ENCODE results near the gene NUDT19. TPM values are rescaled to one million over a fixed set of nuclear protein-coding genes. Genes with fewer than 3 reads are reported as not detected.
A peak's percentile ranks its signal among the peaks of the same experiment; 100 is the strongest.

The NUDT19 gene
- total RNA-seq, 3 donors from 2014 or later (not counting 1 experiment from before 2014, with no cell fraction given), result 6.4 to 9.6 (median 8.2) TPM

- DNase-seq (peak; percentile 46 to 78), ATAC-seq (peak; percentile 19 to 48 (median 47))
- Mint-ChIP-seq H3K4me3 (peak within 1 kb of the TSS; percentile 99), H3K4me1 (peaks cover 33 to 49% of the 10 kb centered on the region in 2 donors), H3K27me3 (ENCODE audit: low read depth in 2 of 2) (peaks cover 8 to 11% of the 10 kb centered on the region in 2 donors), H3K36me3 (no peaks in the 10 kb centered on the region), H3K9me3 (no peaks in the 10 kb centered on the region), H3K27ac (peak within 1 kb of the TSS; percentile 68 to 84)
- WGBS (ENCODE audit: insufficient coverage), result 2% methylated on average over 53 of the region's 53 CpGs
- intact Hi-C loops (cut with micrococcal nuclease), result loop anchor here (1.0 to 2.0 kb wide), 2 partner anchors 17 to 297 kb away; partner anchors contain the start of gene FAAP24
- H3K36me3 ChIP-seq (ENCODE audit: control insufficient read depth, insufficient read depth, low read length), result no peaks in the 10 kb centered on the region
- H3K4me3 ChIP-seq (ENCODE audit: low read length), result peak within 1 kb of the TSS; percentile 54
- H3K9me3 ChIP-seq (ENCODE audit: control insufficient read depth, insufficient read depth, low read length), result no peaks in the 10 kb centered on the region
- H3K27ac ChIP-seq (ENCODE audit: low read length), result peak within 1 kb of the TSS; percentile 63
- peaks cover 7% of the 10 kb centered on the region for H3K27me3 ChIP-seq (ENCODE audit: control insufficient read depth, insufficient read depth, low read length)
- peaks cover 51% of the 10 kb centered on the region for H3K4me1 ChIP-seq (ENCODE audit: control insufficient read depth, insufficient read depth, low read length)
- no peak for TF ChIP-seq CTCF (IDR thresholded peaks at IDR 0.05)
These were observed 15.9 kb upstream of the NUDT19 start, which contains the start of gene RGS9BP for GRCh38 chr19:32675720-32676185. Gene RGS9BP (plus strand): TSS chr19:32675848. CDS start chr19:32676264, 416 bp downstream.

- peaks cover 7% of the 10 kb centered on the region for H3K27me3 ChIP-seq (ENCODE audit: control insufficient read depth, insufficient read depth, low read length)
- Mint-ChIP-seq H3K36me3 (no peaks in the 10 kb centered on the region), H3K9me3 (no peaks in the 10 kb centered on the region), H3K27me3 (ENCODE audit: low read depth in 2 of 2) (peaks cover 8 to 11% of the 10 kb centered on the region in 2 donors), H3K27ac (peak overlapping the region in 1 of 2 donors; percentile 84), H3K4me3 (peak overlapping the region; percentile 99), H3K4me1 (peaks cover 32 to 49% of the 10 kb centered on the region in 2 donors)
- H3K4me3 ChIP-seq (ENCODE audit: low read length), result peak overlapping the region; percentile 54
- intact Hi-C loops (cut with micrococcal nuclease), result no loop called here
- 5% methylated on average over 93 of the region's 93 CpGs for WGBS (ENCODE audit: insufficient coverage)
- no peak for ATAC-seq
- H3K4me1 ChIP-seq (ENCODE audit: control insufficient read depth, insufficient read depth, low read length), result peaks cover 46% of the 10 kb centered on the region
- DNase-seq, result peak in 1 of 2 donors; percentile 64
- no peaks in the 10 kb centered on the region for H3K9me3 ChIP-seq (ENCODE audit: control insufficient read depth, insufficient read depth, low read length)
- no peak overlapping the region for H3K27ac ChIP-seq (ENCODE audit: low read length)
- TF ChIP-seq CTCF (IDR thresholded peaks at IDR 0.05), result no peak
- no peaks in the 10 kb centered on the region for H3K36me3 ChIP-seq (ENCODE audit: control insufficient read depth, insufficient read depth, low read length)
These were observed 15.3 kb upstream of the NUDT19 start for GRCh38 chr19:32676186-32676894.

GRCh38 chr19:32676895-32677359 lies 14.7 kb upstream of the NUDT19 start:
- 27% methylated on average over 33 of the region's 33 CpGs for WGBS (ENCODE audit: insufficient coverage)
- H3K4me1 ChIP-seq (ENCODE audit: control insufficient read depth, insufficient read depth, low read length), result peaks cover 40% of the 10 kb centered on the region
- peaks cover 26 to 43% of the 10 kb centered on the region in 2 donors for H3K4me1 Mint-ChIP-seq
- TF ChIP-seq CTCF (IDR thresholded peaks at IDR 0.05), result no peak
- no peaks in the 10 kb centered on the region for H3K36me3 Mint-ChIP-seq
- H3K27ac ChIP-seq (ENCODE audit: low read length), result no peak overlapping the region
- H3K27me3 ChIP-seq (ENCODE audit: control insufficient read depth, insufficient read depth, low read length), result peaks cover 7% of the 10 kb centered on the region
- peaks cover 8 to 11% of the 10 kb centered on the region in 2 donors for H3K27me3 Mint-ChIP-seq (ENCODE audit: low read depth in 2 of 2)
- no peaks in the 10 kb centered on the region for H3K9me3 Mint-ChIP-seq
- H3K36me3 ChIP-seq (ENCODE audit: control insufficient read depth, insufficient read depth, low read length), result no peaks in the 10 kb centered on the region
- H3K4me3 ChIP-seq (ENCODE audit: low read length), result no peak overlapping the region
- no peak overlapping the region for H3K27ac Mint-ChIP-seq
- peak overlapping the region; percentile 71 for H3K4me3 Mint-ChIP-seq
- intact Hi-C loops (cut with micrococcal nuclease), result no loop called here
- ATAC-seq (no peak), DNase-seq (no peak)
- no peaks in the 10 kb centered on the region for H3K9me3 ChIP-seq (ENCODE audit: control insufficient read depth, insufficient read depth, low read length)
